SK-N-SH (cell line): ENCODE data around the gene COL20A1. TPM values are rescaled to one million over a fixed set of nuclear protein-coding genes. Genes with fewer than 3 reads are reported as not detected.

Experiments used
- CTCF ChIA-PET: fragments of 300-600, 350-600 bp; formaldehyde crosslinking; extraction: SDS; loops from one replicate; lab custom pipeline; 2021; lab: Yijun Ruan, JAX
- POLR2A ChIA-PET: fragments of 350-600 bp; sonication (Branson Sonifier 250); formaldehyde crosslinking; extraction: SDS; loops from one replicate; lab custom pipeline; 2020; ENCODE audit warnings: antibody characterized with exemption, inconsistent platforms; lab: Yijun Ruan, JAX
- DNase-seq: peaks from one replicate; pipeline ENCODE4 v3.0.0; 2012
- H2AFZ ChIP-seq: fragments of 200-600 bp; sonication (generic); 2 replicates; pipeline ENCODE4 v1.8.1; 2016; ENCODE audit warnings: antibody characterized with exemption, mild to moderate bottlenecking, low read depth
- H3F3A ChIP-seq: fragments of 200-600 bp; sonication (generic); replicated peaks from 2 replicates; pipeline ENCODE3; 2016; ENCODE audit warnings: antibody characterized with exemption, mild to moderate bottlenecking; ENCODE audit not compliant: insufficient read depth
- H3K27ac ChIP-seq, 2 experiments: fragments of 200-500 bp in 1 of 2; fragments of 200-600 bp in 1 of 2; sonication (Bioruptor generic) in 1 of 2; sonication (generic), shearing (Covaris generic) in 1 of 2; 2 replicates each; pipeline versions ENCODE4 v1.5.1 to v1.6.1; 2014 to 2016; ENCODE audit warnings: low read depth in 2 of 2, inconsistent platforms in 1 of 2, low read length in 1 of 2, mild to moderate bottlenecking in 1 of 2, mixed read lengths in 1 of 2
- H3K27me3 ChIP-seq: fragments of 200-600 bp; sonication (generic), shearing (Covaris generic); 2 replicates; pipeline ENCODE4 v1.6.1; 2016; ENCODE audit warnings: mixed run types; ENCODE audit not compliant: insufficient read depth
- H3K36me3 ChIP-seq, 2 experiments: fragments of 200-500 bp in 1 of 2; fragments of 200-600 bp in 1 of 2; sonication (Bioruptor generic) in 1 of 2; sonication (generic) in 1 of 2; replicated peaks in 1 of 2; 2 replicates each; pipeline versions ENCODE3 to v1.5.1; 2014 to 2016; ENCODE audit warnings: low read length in 1 of 2, mild to moderate bottlenecking in 1 of 2; ENCODE audit not compliant: insufficient read depth in 2 of 2, control insufficient read depth in 1 of 2
- H3K4me1 ChIP-seq, 2 experiments: fragments of 200-500 bp in 1 of 2; fragments of 200-600 bp in 1 of 2; sonication (Bioruptor generic) in 1 of 2; sonication (generic), shearing (Covaris generic) in 1 of 2; 2 replicates each; pipeline versions ENCODE4 v1.5.1 to v1.6.1; 2014 to 2016; ENCODE audit warnings: low read depth in 1 of 2, low read length in 1 of 2, mixed run types in 1 of 2; ENCODE audit not compliant: insufficient read depth in 2 of 2, control insufficient read depth in 1 of 2
- H3K4me2 ChIP-seq: fragments of 200-600 bp; sonication (generic), shearing (Covaris generic); 2 replicates; pipeline ENCODE4 v1.6.1; 2017; ENCODE audit warnings: mixed run types
- H3K4me3 ChIP-seq, 2 experiments: fragments of 200-500 bp in 1 of 2; fragments of 200-600 bp in 1 of 2; sonication (Bioruptor generic) in 1 of 2; sonication (generic), shearing (Covaris generic) in 1 of 2; 2 replicates each; pipeline versions ENCODE4 v1.5.1 to v1.8.1; 2014 to 2016; ENCODE audit warnings: low read depth in 2 of 2, inconsistent platforms in 1 of 2, low read length in 1 of 2, mild to moderate bottlenecking in 1 of 2, mixed read lengths in 1 of 2, moderate library complexity in 1 of 2
- H3K79me2 ChIP-seq: fragments of 200-600 bp; sonication (generic); 2 replicates; pipeline ENCODE4 v1.8.1; 2017; ENCODE audit warnings: mild to moderate bottlenecking; ENCODE audit not compliant: insufficient read depth
- H3K9ac ChIP-seq: fragments of 200-600 bp; sonication (generic); 2 replicates; pipeline ENCODE4 v1.6.1; 2017; ENCODE audit warnings: mixed run types
- H3K9me2 ChIP-seq: fragments of 200-600 bp; sonication (generic); 2 replicates; pipeline ENCODE4 v1.6.1; 2017; ENCODE audit warnings: mixed run types
- H3K9me3 ChIP-seq: fragments of 200-600 bp; sonication (generic); 2 replicates; pipeline ENCODE4 v1.6.1; 2017; ENCODE audit warnings: mixed run types, mild to moderate bottlenecking, moderate library complexity
- H4K20me1 ChIP-seq: fragments of 200-600 bp; sonication (generic); 2 replicates; pipeline ENCODE4 v1.6.1; 2017; ENCODE audit warnings: mild to moderate bottlenecking, mixed run types; ENCODE audit not compliant: insufficient read depth
- CHD2 ChIP-seq: fragments of 150-350 bp; IDR thresholded peaks from 2 replicates; pipeline ENCODE4 v1.6.1; 2018; ENCODE audit warnings: low read length; ENCODE audit not compliant: partially characterized antibody
- EP300 ChIP-seq, 2 experiments: IDR thresholded peaks; 2 replicates each; pipeline versions ENCODE4 v1.4.0 to v1.6.1; 2012; ENCODE audit warnings: borderline replicate concordance in 1 of 2, low read depth in 1 of 2, low read length in 1 of 2
- EZH2phosphoT487 ChIP-seq: fragments of 200-600 bp; sonication (generic); IDR thresholded peaks from 2 replicates; pipeline ENCODE4 v1.6.1; 2017; ENCODE audit warnings: low read depth, mixed run types, mild to moderate bottlenecking, antibody characterized with exemption, moderate library complexity, borderline replicate concordance
- GABPA ChIP-seq: IDR thresholded peaks from 2 replicates; pipeline ENCODE4 v1.4.0; 2012; ENCODE audit warnings: low read depth, mild to moderate bottlenecking
- IRF3 ChIP-seq: fragments of 150-350 bp; IDR thresholded peaks from 2 replicates; pipeline ENCODE4 v1.6.1; 2016; ENCODE audit warnings: mild to moderate bottlenecking, low read depth, low read length
- JUND ChIP-seq: IDR thresholded peaks from 2 replicates; pipeline ENCODE4 v1.4.0; 2012
- MAX ChIP-seq: IDR thresholded peaks from 2 replicates; pipeline ENCODE4 v1.4.0; 2012; ENCODE audit warnings: low read depth
- MXI1 ChIP-seq: IDR thresholded peaks from 2 replicates; pipeline ENCODE4 v1.6.1; 2012; ENCODE audit warnings: mild to moderate bottlenecking, low read depth, low read length, improper control_type of control experiment
- NFIC ChIP-seq: IDR thresholded peaks from 2 replicates; pipeline ENCODE4 v1.4.0; 2012; ENCODE audit warnings: borderline replicate concordance
- NRF1 ChIP-seq: IDR thresholded peaks from 2 replicates; pipeline ENCODE4 v1.6.1; 2012; ENCODE audit warnings: low read depth, mild to moderate bottlenecking, low read length
- POLR2AphosphoS5 ChIP-seq: IDR thresholded peaks from 2 replicates; pipeline ENCODE4 v1.6.1; 2012; ENCODE audit warnings: low read depth, low read length
- RFX5 ChIP-seq: IDR thresholded peaks from 2 replicates; pipeline ENCODE4 v1.6.1; 2012; ENCODE audit warnings: mild to moderate bottlenecking, improper control_type of control experiment, low read length
- RXRA ChIP-seq: IDR thresholded peaks from 2 replicates; pipeline ENCODE4 v1.4.0; 2012; ENCODE audit warnings: low read depth, mild to moderate bottlenecking, borderline replicate concordance
- SIN3A ChIP-seq: IDR thresholded peaks from 2 replicates; pipeline ENCODE4 v1.6.1; 2012; ENCODE audit warnings: low read depth, mild to moderate bottlenecking, low read length, moderate library complexity, borderline replicate concordance
- SMC3 ChIP-seq: IDR thresholded peaks from 2 replicates; pipeline ENCODE4 v1.6.1; 2012; ENCODE audit warnings: low read depth, low read length, improper control_type of control experiment
- TAF1 ChIP-seq: IDR thresholded peaks from 2 replicates; pipeline ENCODE4 v1.6.1; 2012; ENCODE audit warnings: low read depth, mild to moderate bottlenecking, low read length, moderate library complexity, borderline replicate concordance
- YY1 ChIP-seq: IDR thresholded peaks from 2 replicates; pipeline ENCODE4 v1.4.0; 2012; ENCODE audit warnings: low read depth, mild to moderate bottlenecking
- WGBS: methylation state at CpG from one replicate; pipeline ENCODE4 v1.1.6; 2017; ENCODE audit warnings: low lambda C conversion rate; 5-methylcytosine and 5-hydroxymethylcytosine counted together
- polyA plus RNA-seq, 3 experiments: library from polyadenylated mRNA; depleted of rRNA; stranded (reverse); fragments of >200 nt; gene quantifications; 2 replicates each; pipeline ENCODE4 v1.2.3, GENCODE V29; 2012
- TF ChIP-seq, protein P1 (sequence below): fragments of 150-350 bp; IDR thresholded peaks from 2 replicates; pipeline ENCODE4 v1.6.1; 2017; ENCODE audit warnings: antibody characterized with exemption, low read length, low read depth, borderline replicate concordance
- TF ChIP-seq, protein P2 (sequence below): fragments of 200-600 bp; sonication (generic); IDR thresholded peaks from 2 replicates; pipeline ENCODE4 v1.6.1; 2017; ENCODE audit warnings: antibody characterized with exemption, mild to moderate bottlenecking, moderate library complexity

The COL20A1 gene
- polyA plus RNA-seq, 1 of the 3 experiments (the other 2 are of a cell fraction), result not detected

DNA sequence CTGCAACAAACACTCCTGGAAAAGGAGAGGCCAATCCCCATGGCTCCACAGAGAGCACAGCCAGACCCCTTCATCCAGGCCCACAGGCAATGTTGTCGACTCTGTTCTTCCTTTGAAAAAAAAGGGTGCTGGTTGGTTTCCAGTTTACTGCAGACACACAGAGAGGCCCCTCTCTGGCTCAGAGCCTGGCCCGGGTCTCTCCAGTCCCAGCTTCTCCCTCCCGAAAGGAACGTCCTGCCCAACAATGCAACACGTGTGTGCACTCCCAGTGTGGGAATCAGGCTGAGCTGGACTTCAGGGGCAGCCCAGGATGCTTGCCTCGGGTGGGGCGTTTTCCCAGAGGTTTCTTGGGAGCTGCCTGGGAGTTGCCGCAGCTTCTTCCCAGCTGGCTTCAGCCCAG is 34.2 kb upstream of the COL20A1 start (continued):
- TF ChIP-seq, protein P1, sequence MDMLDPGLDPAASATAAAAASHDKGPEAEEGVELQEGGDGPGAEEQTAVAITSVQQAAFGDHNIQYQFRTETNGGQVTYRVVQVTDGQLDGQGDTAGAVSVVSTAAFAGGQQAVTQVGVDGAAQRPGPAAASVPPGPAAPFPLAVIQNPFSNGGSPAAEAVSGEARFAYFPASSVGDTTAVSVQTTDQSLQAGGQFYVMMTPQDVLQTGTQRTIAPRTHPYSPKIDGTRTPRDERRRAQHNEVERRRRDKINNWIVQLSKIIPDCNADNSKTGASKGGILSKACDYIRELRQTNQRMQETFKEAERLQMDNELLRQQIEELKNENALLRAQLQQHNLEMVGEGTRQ, result no peak

DNA sequence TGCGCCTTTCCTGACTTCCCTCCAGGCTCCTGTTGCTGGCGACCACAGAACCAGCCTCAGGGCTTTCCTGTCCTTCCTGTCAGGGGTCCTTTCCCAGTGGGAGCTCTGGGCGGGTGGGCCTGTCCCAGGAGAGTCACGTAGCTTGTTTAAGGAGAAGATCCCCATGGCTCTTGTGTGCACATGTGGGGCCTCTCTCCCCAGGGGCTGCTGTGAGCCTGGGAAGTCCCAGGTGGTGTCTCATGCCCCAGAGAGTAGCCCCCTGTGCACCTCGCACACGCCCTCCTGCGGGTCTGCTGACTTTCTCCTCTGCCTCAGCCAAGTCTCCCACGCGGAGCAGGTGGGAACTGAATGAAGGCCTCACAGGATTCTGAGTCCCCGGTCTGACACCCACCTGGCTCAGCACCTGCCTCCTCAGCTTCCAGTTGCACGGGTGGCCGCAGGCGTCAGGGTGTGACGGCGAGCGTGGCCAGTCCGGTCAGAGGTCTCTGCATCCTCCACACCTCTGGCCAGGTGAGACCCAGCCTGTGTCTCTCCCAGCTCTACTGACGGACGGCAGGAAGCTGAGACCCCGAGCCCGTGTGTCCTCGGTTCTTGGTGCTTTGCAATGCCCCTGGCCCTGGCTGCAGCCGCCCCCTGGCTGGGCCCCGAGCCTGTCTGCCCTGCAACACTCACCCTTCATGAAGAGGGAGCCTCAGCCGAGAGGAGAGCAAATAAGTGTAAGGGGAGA is 33.1 kb upstream of the COL20A1 start:
- Histone ChIP-seq H2AFZ (no peak overlapping the region), H3K9ac (no peak overlapping the region), H3K36me3 (no peaks in the 10 kb centered on the region), H3K4me3 (no peak overlapping the region), H3K9me3 (no peaks in the 10 kb centered on the region), H3K4me2 (no peak overlapping the region), H3K4me1 (peaks cover 0 to 5% of the 10 kb centered on the region in 2 experiments; a peak in 1 of 4 replicates), H3K79me2 (no peaks in the 10 kb centered on the region), H3F3A (no peaks in the 10 kb centered on the region), H3K27me3 (peaks cover 21% of the 10 kb centered on the region), H3K9me2 (no peaks in the 10 kb centered on the region), H3K27ac (no peak overlapping the region), H4K20me1 (no peaks in the 10 kb centered on the region)
- ChIA-PET POLR2A (no interaction called here), CTCF (interaction anchor here (0.9 to 3.5 kb wide), 6 partner anchors 11 to 122 kb away, joined by 3 to 21 read pairs (median 5); partner anchors contain the start of gene ARFGAP1)
- WGBS, result 63% methylated on average over 8 of the region's 25 CpGs
- DNase-seq, result no peak
- TF ChIP-seq GABPA (no peak), NRF1 (no peak), POLR2AphosphoS5 (no peak), SIN3A (no peak), SMC3 (no peak), EZH2phosphoT487 (no peak)

DNA sequence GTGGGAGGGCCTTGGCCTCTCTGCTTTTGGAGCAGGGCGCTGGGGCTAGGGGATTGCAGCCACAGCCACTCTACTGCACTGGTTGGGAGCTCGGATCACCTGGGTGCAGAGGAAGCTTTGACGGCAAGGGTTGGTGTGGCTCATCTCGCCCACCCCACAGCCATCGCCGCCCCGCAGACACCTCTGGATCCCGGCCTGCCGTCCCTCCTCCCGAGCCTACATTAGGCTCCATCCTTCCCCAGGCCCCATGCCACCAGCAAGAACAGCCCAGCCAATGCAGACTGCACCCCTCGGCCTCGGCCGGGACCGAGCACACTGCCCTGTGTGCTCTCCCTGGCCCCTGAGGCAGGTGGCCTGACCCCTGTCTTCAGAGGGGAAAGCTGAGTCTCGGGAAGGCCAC is 32.5 kb upstream of the COL20A1 start:
- ChIA-PET POLR2A (no interaction called here), CTCF (interaction anchor here (0.8 to 3.5 kb wide), 4 partner anchors 12 to 121 kb away, joined by 3 to 21 read pairs (median 5); partner anchors contain the start of gene ARFGAP1)
- H3K79me2 ChIP-seq, result no peaks in the 10 kb centered on the region
- peaks cover 15% of the 10 kb centered on the region for H3K27me3 ChIP-seq
- no peaks in the 10 kb centered on the region for H3K9me2 ChIP-seq
- no peak overlapping the region for H3K4me3 ChIP-seq
- no peak for DNase-seq
- H3F3A ChIP-seq, result no peaks in the 10 kb centered on the region
- no peak overlapping the region for H3K27ac ChIP-seq
- no peaks in the 10 kb centered on the region for H3K36me3 ChIP-seq
- H4K20me1 ChIP-seq, result no peaks in the 10 kb centered on the region
- no peak overlapping the region for H3K4me2 ChIP-seq
- peaks cover 0 to 5% of the 10 kb centered on the region in 2 experiments; a peak in 1 of 4 replicates for H3K4me1 ChIP-seq
- no peaks in the 10 kb centered on the region for H3K9me3 ChIP-seq
- TF ChIP-seq MAX (no peak), JUND (no peak), TAF1 (no peak), NFIC (no peak), RXRA (no peak), CHD2 (no peak), IRF3 (no peak), RFX5 (no peak), EP300 (IDR thresholded peaks at IDR 0.05; ENCODE audit: borderline replicate concordance in 1 of 2, low read depth in 1 of 2, low read length in 1 of 2) (no peak), YY1 (no peak), MXI1 (no peak)
- TF ChIP-seq, protein P2, sequence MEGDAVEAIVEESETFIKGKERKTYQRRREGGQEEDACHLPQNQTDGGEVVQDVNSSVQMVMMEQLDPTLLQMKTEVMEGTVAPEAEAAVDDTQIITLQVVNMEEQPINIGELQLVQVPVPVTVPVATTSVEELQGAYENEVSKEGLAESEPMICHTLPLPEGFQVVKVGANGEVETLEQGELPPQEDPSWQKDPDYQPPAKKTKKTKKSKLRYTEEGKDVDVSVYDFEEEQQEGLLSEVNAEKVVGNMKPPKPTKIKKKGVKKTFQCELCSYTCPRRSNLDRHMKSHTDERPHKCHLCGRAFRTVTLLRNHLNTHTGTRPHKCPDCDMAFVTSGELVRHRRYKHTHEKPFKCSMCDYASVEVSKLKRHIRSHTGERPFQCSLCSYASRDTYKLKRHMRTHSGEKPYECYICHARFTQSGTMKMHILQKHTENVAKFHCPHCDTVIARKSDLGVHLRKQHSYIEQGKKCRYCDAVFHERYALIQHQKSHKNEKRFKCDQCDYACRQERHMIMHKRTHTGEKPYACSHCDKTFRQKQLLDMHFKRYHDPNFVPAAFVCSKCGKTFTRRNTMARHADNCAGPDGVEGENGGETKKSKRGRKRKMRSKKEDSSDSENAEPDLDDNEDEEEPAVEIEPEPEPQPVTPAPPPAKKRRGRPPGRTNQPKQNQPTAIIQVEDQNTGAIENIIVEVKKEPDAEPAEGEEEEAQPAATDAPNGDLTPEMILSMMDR, result no peak
- WGBS, result 50% methylated on average over 9 of the region's 15 CpGs
- no peak overlapping the region for H2AFZ ChIP-seq
- H3K9ac ChIP-seq, result no peak overlapping the region
